IMR-90 (cell line): ENCODE measurements around the gene SNX30. TPM values are rescaled to one million over a fixed set of nuclear protein-coding genes. Genes with fewer than 3 reads are reported as not detected.
"Not testable (repeated sequence)": the region's sequence is repeated elsewhere in the genome, so short reads cannot be mapped to it uniquely, and the experiment has no call there.

Experiments used
- ATAC-seq: fragments of 200-7000 bp; cut with Tn5 transposase; 2 replicates; pipeline ENCODE4 v1.9.1; 2020; ENCODE audit warnings: low read depth, mild to moderate bottlenecking, moderate library complexity
- BruUV-seq: library from RNA; stranded (reverse); fragments of 400-500 nt; replicated peaks from 2 replicates; lab custom pipeline; 2021; lab: Mats Ljungman, UMichigan
- CTCF ChIA-PET: fragments of 300-600 bp; formaldehyde crosslinking; extraction: SDS; loops from one replicate; lab custom pipeline; 2021; ENCODE audit warnings: antibody characterized with exemption; lab: Yijun Ruan, JAX
- POLR2A ChIA-PET: fragments of 300-600 bp; sonication (Branson Sonifier 250); formaldehyde crosslinking; loops from one replicate; lab custom pipeline; 2022; ENCODE audit warnings: antibody characterized with exemption; ENCODE audit not compliant: unreplicated experiment; lab: Charles Lee
- DNase-seq: peaks from one replicate; pipeline ENCODE4 v3.0.0; 2013
- H2AFZ ChIP-seq: replicated peaks from 2 replicates; pipeline ENCODE3; 2013; ENCODE audit warnings: low read length, mild to moderate bottlenecking; ENCODE audit not compliant: poor library complexity
- H2AK5ac ChIP-seq: 2 replicates; pipeline ENCODE4 v1.6.1; 2013; ENCODE audit warnings: low read depth, low read length, inconsistent platforms
- H2AK9ac ChIP-seq: replicated peaks from 2 replicates; pipeline ENCODE3; 2013; ENCODE audit warnings: mild to moderate bottlenecking, low read depth, low read length, moderate library complexity; ENCODE audit not compliant: poor library complexity
- H2BK120ac ChIP-seq: 2 replicates; pipeline ENCODE4 v1.6.1; 2013; ENCODE audit warnings: low read depth, low read length, inconsistent platforms
- H2BK15ac ChIP-seq: 3 replicates; pipeline ENCODE4 v1.6.1; 2013; ENCODE audit warnings: low read depth, low read length, inconsistent platforms
- H2BK20ac ChIP-seq: 2 replicates; pipeline ENCODE4 v1.6.1; 2013; ENCODE audit warnings: low read depth, mild to moderate bottlenecking, inconsistent platforms, low read length, moderate library complexity
- H2BK5ac ChIP-seq: 2 replicates; pipeline ENCODE4 v1.6.1; 2013; ENCODE audit warnings: mild to moderate bottlenecking, low read depth, low read length, inconsistent platforms; ENCODE audit not compliant: poor library complexity, severe bottlenecking
- H3K14ac ChIP-seq: replicated peaks from 2 replicates; pipeline ENCODE4 v1.6.1; 2013; ENCODE audit warnings: low read depth, low read length, inconsistent platforms
- H3K18ac ChIP-seq: 2 replicates; pipeline ENCODE4 v1.6.1; 2013; ENCODE audit warnings: low read depth, low read length, control low read depth
- H3K23ac ChIP-seq: 2 replicates; pipeline ENCODE4 v1.6.1; 2013; ENCODE audit warnings: low read depth, low read length, inconsistent platforms
- H3K27ac ChIP-seq: 2 replicates; pipeline ENCODE4 v1.5.1; 2013; ENCODE audit warnings: mild to moderate bottlenecking, control low read depth, low read length; ENCODE audit not compliant: insufficient read depth
- H3K27me3 ChIP-seq: 2 replicates; pipeline ENCODE4 v1.6.1; 2013; ENCODE audit warnings: low read length; ENCODE audit not compliant: control insufficient read depth, insufficient read depth
- H3K36me3 ChIP-seq: 2 replicates; pipeline ENCODE4 v1.6.1; 2013; ENCODE audit warnings: low read length, mixed read lengths; ENCODE audit not compliant: control insufficient read depth, insufficient read depth
- H3K4ac ChIP-seq: 2 replicates; pipeline ENCODE4 v1.6.1; 2013; ENCODE audit warnings: low read depth, low read length, inconsistent platforms
- H3K4me1 ChIP-seq: 2 replicates; pipeline ENCODE4 v1.6.1; 2013; ENCODE audit warnings: low read length, mixed read lengths; ENCODE audit not compliant: control insufficient read depth, insufficient read depth
- H3K4me2 ChIP-seq: 2 replicates; pipeline ENCODE4 v1.6.1; 2013; ENCODE audit warnings: low read depth, mild to moderate bottlenecking, control low read depth, low read length, moderate library complexity
- H3K4me3 ChIP-seq: 2 replicates; pipeline ENCODE4 v1.5.1; 2013; ENCODE audit warnings: low read depth, mild to moderate bottlenecking, control low read depth, low read length, moderate library complexity; ENCODE audit not compliant: insufficient read depth
- H3K56ac ChIP-seq: 2 replicates; pipeline ENCODE4 v1.6.1; 2013; ENCODE audit warnings: low read length, inconsistent platforms; ENCODE audit not compliant: insufficient read depth; ENCODE audit errors: extremely low read depth
- H3K79me1 ChIP-seq, 2 experiments: 2 replicates each; pipeline ENCODE4 v1.6.1; 2013; ENCODE audit warnings: low read length in 2 of 2, inconsistent platforms in 1 of 2, low read depth in 1 of 2
- H3K9ac ChIP-seq: 2 replicates; pipeline ENCODE4 v1.6.1; 2013; ENCODE audit warnings: low read depth, low read length, control low read depth
- H3K9me1 ChIP-seq: 2 replicates; pipeline ENCODE4 v1.6.1; 2013; ENCODE audit warnings: low read length, inconsistent platforms; ENCODE audit not compliant: insufficient read depth
- H3K9me3 ChIP-seq: 2 replicates; pipeline ENCODE4 v1.6.1; 2013; ENCODE audit warnings: low read length; ENCODE audit not compliant: control insufficient read depth, insufficient read depth
- H4K20me1 ChIP-seq: 2 replicates; pipeline ENCODE4 v1.6.1; 2013; ENCODE audit warnings: low read length, inconsistent platforms; ENCODE audit not compliant: insufficient read depth
- H4K5ac ChIP-seq: 2 replicates; pipeline ENCODE4 v1.6.1; 2013; ENCODE audit warnings: mild to moderate bottlenecking, low read depth, low read length, control low read depth
- H4K8ac ChIP-seq, 2 experiments: 2 replicates each; pipeline ENCODE4 v1.6.1; 2013; ENCODE audit warnings: low read depth in 2 of 2, low read length in 2 of 2, control low read depth in 1 of 2, inconsistent platforms in 1 of 2
- H4K91ac ChIP-seq: 2 replicates; pipeline ENCODE4 v1.6.1; 2013; ENCODE audit warnings: low read depth, low read length, inconsistent platforms; ENCODE audit not compliant: insufficient read depth
- WGBS, 2 experiments: methylation state at CpG; one replicate each; pipeline versions ENCODE4 v1.1.5 to v1.1.7; 2013; ENCODE audit warnings: missing lambda C conversion rate in 2 of 2; ENCODE audit not compliant: insufficient read length in 1 of 2; ENCODE audit errors: extremely low coverage in 2 of 2; 5-methylcytosine and 5-hydroxymethylcytosine counted together
- dilution Hi-C: fragments of 300-500 bp; cut with HindIII; formaldehyde crosslinking; loops from one replicate; pipeline ENCODE4 v1.14.3; 2018; ENCODE audit warnings: low sequenced_read_pairs; ENCODE audit not compliant: unreplicated experiment
- in situ Hi-C: fragments of 300-500 bp; cut with MboI; formaldehyde crosslinking; loops from 3 replicates; pipeline ENCODE4 v1.14.3; 2019; ENCODE audit warnings: low sequenced_read_pairs, inconsistent platforms, mixed read lengths
- intact Hi-C: fragments of 100-400 bp; cut with micrococcal nuclease; formaldehyde crosslinking; loops from 2 replicates; pipeline ENCODE4 v1.10.0; 2022
- polyA plus RNA-seq, 3 experiments: library from polyadenylated mRNA; depleted of rRNA; stranded (reverse); fragments of >200 nt; gene quantifications; 2 replicates each; pipeline ENCODE4 v1.2.3, GENCODE V29; 2012; ENCODE audit warnings: low replicate concordance in 1 of 3
- total RNA-seq: library from RNA; depleted of rRNA; stranded (reverse); fragments of >200 nt; gene quantifications from 2 replicates; pipeline ENCODE4 v1.2.3, GENCODE V29; 2012

The SNX30 gene
- total and polyA plus RNA-seq, 2 of the 4 experiments (the other 2 are of a cell fraction): 8.0 to 18.8 TPM

- H3K56ac ChIP-seq, dilution Hi-C loops, H2BK5ac ChIP-seq, H2AFZ ChIP-seq, H4K8ac ChIP-seq, H3K27ac ChIP-seq, H3K4ac ChIP-seq, H3K36me3 ChIP-seq, BruUV-seq, H4K91ac ChIP-seq, H3K79me1 ChIP-seq, H4K20me1 ChIP-seq, H4K5ac ChIP-seq, H2BK120ac ChIP-seq, H3K23ac ChIP-seq, H3K9me1 ChIP-seq, H3K18ac ChIP-seq, H3K4me1 ChIP-seq, H3K14ac ChIP-seq, H2AK5ac ChIP-seq, intact Hi-C loops, H2BK15ac ChIP-seq, POLR2A ChIA-PET, ATAC-seq, H3K4me2 ChIP-seq, H3K4me3 ChIP-seq, H2AK9ac ChIP-seq, H3K9me3 ChIP-seq, H3K9ac ChIP-seq, H3K27me3 ChIP-seq, CTCF ChIA-PET, DNase-seq, H2BK20ac ChIP-seq: not testable (repeated sequence)
- in situ Hi-C loops: loop anchor here (25.0 kb wide), 2 partner anchors 635 to 960 kb away; no protein-coding TSS in a partner anchor
- no CpG with 5 or more reads among the region's 3 CpGs for WGBS, 2 experiments
These were observed 27.8 kb upstream of the SNX30 start for GRCh38 chr9:112722749-112723148.
